HCT116 (cell line): ENCODE measurements around the gene RAPGEF1.

Experiments used
- CEBPB ChIP-seq: IDR thresholded peaks from 2 replicates; pipeline ENCODE4 v1.6.1; 2012; ENCODE audit warnings: low read depth
- EGR1 ChIP-seq: IDR thresholded peaks from 2 replicates; pipeline ENCODE4 v1.6.1; 2012; ENCODE audit warnings: low read depth
- EZH2 ChIP-seq: fragments of 200-600 bp; sonication (generic); IDR thresholded peaks from 2 replicates; pipeline ENCODE4 v1.6.1; 2017; ENCODE audit warnings: antibody characterized with exemption, mixed run types
- EZH2phosphoT487 ChIP-seq: fragments of 200-600 bp; IDR thresholded peaks from 2 replicates; pipeline ENCODE4 v1.6.1; 2018; ENCODE audit warnings: antibody characterized with exemption, borderline replicate concordance
- JUND ChIP-seq: IDR thresholded peaks from 2 replicates; pipeline ENCODE4 v1.6.1; 2012
- POLR2A ChIP-seq: IDR thresholded peaks from 2 replicates; pipeline ENCODE4 v1.7.0; 2011; ENCODE audit warnings: borderline replicate concordance; ENCODE audit not compliant: insufficient read depth, insufficient read length; ENCODE audit errors: extremely low read depth
- SIN3A ChIP-seq: IDR thresholded peaks from 2 replicates; pipeline ENCODE4 v1.6.1; 2012; ENCODE audit warnings: low read depth
- SP1 ChIP-seq: IDR thresholded peaks from 2 replicates; pipeline ENCODE4 v1.6.1; 2012; ENCODE audit warnings: low read depth
- TF ChIP-seq, protein P1 (sequence below), 3 experiments: fragments of 200-600 bp in 1 of 3; sonication (generic) in 1 of 3; IDR thresholded peaks in 2 of 3; conservative IDR thresholded peaks in 1 of 3; 2 replicates each; pipeline ENCODE4 v1.5.1; 2012 to 2017; ENCODE audit warnings: low read depth in 2 of 3, low read length in 2 of 3, antibody characterized with exemption in 1 of 3, borderline replicate concordance in 1 of 3, control low read depth in 1 of 3, mild to moderate bottlenecking in 1 of 3, mixed read lengths in 1 of 3, mixed run types in 1 of 3, moderate library complexity in 1 of 3; ENCODE audit not compliant: insufficient read depth in 1 of 3
- TF ChIP-seq, protein P2 (sequence below): IDR thresholded peaks from 2 replicates; pipeline ENCODE4 v1.6.1; 2012; ENCODE audit warnings: low read depth
- TF ChIP-seq, protein P3 (sequence below): IDR thresholded peaks from 2 replicates; pipeline ENCODE4 v1.6.1; 2012
- TF ChIP-seq, protein P4 (sequence below): IDR thresholded peaks from 2 replicates; pipeline ENCODE4 v1.6.1; 2012

DNA sequence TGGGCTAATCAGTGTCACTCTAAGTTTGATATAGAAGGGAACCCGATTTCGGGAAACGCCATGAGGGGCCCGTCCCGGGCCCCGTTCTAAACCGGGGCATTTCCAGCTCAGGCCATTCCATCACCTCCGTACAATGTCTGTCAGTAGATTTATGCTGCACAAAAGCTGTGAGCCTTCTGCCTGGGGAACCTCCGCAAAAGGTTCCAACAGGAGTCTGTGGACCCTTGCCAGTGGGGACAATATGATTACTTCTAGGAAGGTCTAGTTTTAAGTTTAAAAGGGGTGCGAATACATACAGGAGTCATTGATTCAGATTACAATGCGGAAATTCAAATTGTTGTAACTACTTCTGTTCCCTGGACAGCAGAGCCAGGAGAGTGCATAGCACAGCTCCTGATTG, 57.6 kb downstream of the RAPGEF1 start:
- TF ChIP-seq SIN3A: no peak
- TF ChIP-seq EZH2phosphoT487: no peak
- TF ChIP-seq SP1: no peak
- TF ChIP-seq POLR2A: no peak
- TF ChIP-seq, protein P1, sequence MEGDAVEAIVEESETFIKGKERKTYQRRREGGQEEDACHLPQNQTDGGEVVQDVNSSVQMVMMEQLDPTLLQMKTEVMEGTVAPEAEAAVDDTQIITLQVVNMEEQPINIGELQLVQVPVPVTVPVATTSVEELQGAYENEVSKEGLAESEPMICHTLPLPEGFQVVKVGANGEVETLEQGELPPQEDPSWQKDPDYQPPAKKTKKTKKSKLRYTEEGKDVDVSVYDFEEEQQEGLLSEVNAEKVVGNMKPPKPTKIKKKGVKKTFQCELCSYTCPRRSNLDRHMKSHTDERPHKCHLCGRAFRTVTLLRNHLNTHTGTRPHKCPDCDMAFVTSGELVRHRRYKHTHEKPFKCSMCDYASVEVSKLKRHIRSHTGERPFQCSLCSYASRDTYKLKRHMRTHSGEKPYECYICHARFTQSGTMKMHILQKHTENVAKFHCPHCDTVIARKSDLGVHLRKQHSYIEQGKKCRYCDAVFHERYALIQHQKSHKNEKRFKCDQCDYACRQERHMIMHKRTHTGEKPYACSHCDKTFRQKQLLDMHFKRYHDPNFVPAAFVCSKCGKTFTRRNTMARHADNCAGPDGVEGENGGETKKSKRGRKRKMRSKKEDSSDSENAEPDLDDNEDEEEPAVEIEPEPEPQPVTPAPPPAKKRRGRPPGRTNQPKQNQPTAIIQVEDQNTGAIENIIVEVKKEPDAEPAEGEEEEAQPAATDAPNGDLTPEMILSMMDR (IDR thresholded peaks at IDR 0.05 in 2 of 3, conservative IDR thresholded peaks at IDR 0.05 in 1 of 3; ENCODE audit: borderline replicate concordance in 1 of 3, insufficient read depth in 1 of 3, low read depth in 2 of 3, low read length in 2 of 3): no peak
- no peak for TF ChIP-seq EZH2
- no peak for TF ChIP-seq CEBPB
- TF ChIP-seq, protein P2, sequence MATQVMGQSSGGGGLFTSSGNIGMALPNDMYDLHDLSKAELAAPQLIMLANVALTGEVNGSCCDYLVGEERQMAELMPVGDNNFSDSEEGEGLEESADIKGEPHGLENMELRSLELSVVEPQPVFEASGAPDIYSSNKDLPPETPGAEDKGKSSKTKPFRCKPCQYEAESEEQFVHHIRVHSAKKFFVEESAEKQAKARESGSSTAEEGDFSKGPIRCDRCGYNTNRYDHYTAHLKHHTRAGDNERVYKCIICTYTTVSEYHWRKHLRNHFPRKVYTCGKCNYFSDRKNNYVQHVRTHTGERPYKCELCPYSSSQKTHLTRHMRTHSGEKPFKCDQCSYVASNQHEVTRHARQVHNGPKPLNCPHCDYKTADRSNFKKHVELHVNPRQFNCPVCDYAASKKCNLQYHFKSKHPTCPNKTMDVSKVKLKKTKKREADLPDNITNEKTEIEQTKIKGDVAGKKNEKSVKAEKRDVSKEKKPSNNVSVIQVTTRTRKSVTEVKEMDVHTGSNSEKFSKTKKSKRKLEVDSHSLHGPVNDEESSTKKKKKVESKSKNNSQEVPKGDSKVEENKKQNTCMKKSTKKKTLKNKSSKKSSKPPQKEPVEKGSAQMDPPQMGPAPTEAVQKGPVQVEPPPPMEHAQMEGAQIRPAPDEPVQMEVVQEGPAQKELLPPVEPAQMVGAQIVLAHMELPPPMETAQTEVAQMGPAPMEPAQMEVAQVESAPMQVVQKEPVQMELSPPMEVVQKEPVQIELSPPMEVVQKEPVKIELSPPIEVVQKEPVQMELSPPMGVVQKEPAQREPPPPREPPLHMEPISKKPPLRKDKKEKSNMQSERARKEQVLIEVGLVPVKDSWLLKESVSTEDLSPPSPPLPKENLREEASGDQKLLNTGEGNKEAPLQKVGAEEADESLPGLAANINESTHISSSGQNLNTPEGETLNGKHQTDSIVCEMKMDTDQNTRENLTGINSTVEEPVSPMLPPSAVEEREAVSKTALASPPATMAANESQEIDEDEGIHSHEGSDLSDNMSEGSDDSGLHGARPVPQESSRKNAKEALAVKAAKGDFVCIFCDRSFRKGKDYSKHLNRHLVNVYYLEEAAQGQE: no peak
- TF ChIP-seq, protein P3, sequence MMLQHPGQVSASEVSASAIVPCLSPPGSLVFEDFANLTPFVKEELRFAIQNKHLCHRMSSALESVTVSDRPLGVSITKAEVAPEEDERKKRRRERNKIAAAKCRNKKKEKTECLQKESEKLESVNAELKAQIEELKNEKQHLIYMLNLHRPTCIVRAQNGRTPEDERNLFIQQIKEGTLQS: no peak
- no peak for TF ChIP-seq EGR1
- TF ChIP-seq, protein P4, sequence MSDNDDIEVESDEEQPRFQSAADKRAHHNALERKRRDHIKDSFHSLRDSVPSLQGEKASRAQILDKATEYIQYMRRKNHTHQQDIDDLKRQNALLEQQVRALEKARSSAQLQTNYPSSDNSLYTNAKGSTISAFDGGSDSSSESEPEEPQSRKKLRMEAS: no peak
- no peak for TF ChIP-seq JUND
